K562 (cell line): ENCODE data around the gene TP73. TPM values are rescaled to one million over a fixed set of nuclear protein-coding genes. Genes with fewer than 3 reads are reported as not detected.

Experiments used
- ELF2 ChIP-seq: fragments of 250-450 bp; sonication (Bioruptor Pico); IDR thresholded peaks from 2 replicates; pipeline ENCODE4 v1.5.0; 2021; ENCODE audit warnings: mild to moderate bottlenecking
- LARP7 ChIP-seq: fragments of 450-650 bp; IDR thresholded peaks from 2 replicates; pipeline ENCODE4 v1.6.1; 2016
- SMAD4 ChIP-seq: fragments of 250-450 bp; sonication (Bioruptor Pico); conservative IDR thresholded peaks from 2 replicates; pipeline ENCODE4 v1.8.0; 2021; ENCODE audit warnings: inconsistent platforms, mild to moderate bottlenecking, moderate library complexity
- U2AF2 ChIP-seq: fragments of 200-400 bp; formaldehyde crosslinking; optimal IDR thresholded peaks from 2 replicates; pipeline ENCODE3; 2017; ENCODE audit warnings: low read depth, mild to moderate bottlenecking, low read length
- ZBED1 ChIP-seq: IDR thresholded peaks from 2 replicates; pipeline ENCODE4 v1.6.1; 2014
- ZNF146 ChIP-seq: IDR thresholded peaks from one replicate; pipeline ENCODE4 v1.6.1; 2018; ENCODE audit warnings: missing compliant biosample characterization; ENCODE audit not compliant: unreplicated experiment
- ZNF699 ChIP-seq: fragments of 250-450 bp; sonication (Bioruptor Pico); IDR thresholded peaks from 2 replicates; pipeline ENCODE4 v1.8.0; 2021; ENCODE audit warnings: mild to moderate bottlenecking, moderate library complexity; ENCODE audit not compliant: insufficient replicate concordance
- polyA plus RNA-seq, 8 experiments: library from polyadenylated mRNA; depleted of rRNA in 4 of 8; stranded (reverse) in 5 of 8; unstranded in 3 of 8; fragments of >200 nt; fragmentation: Nextera tagmentation in 2 of 8; fragmentation: Illumina TruSeq in 1 of 8; extraction: Ambion mirVana in 2 of 8; extraction: Trizol in 1 of 8; gene quantifications; 2 replicates each; pipeline versions ENCODE4 v1.2.1 to v1.2.3, GENCODE V29; 2011 to 2014; ENCODE audit warnings: inconsistent platforms in 1 of 8, missing spikeins in 1 of 8
- total RNA-seq, 7 experiments: library from RNA; depleted of rRNA in 6 of 7; stranded (reverse); fragments of >200 nt in 6 of 7; fragmentation: Illumina TruSeq in 2 of 7; extraction: Trizol in 2 of 7; gene quantifications; 2 replicates each; pipeline versions ENCODE4 v1.2.1 to v1.2.3, GENCODE V29; 2011 to 2021; ENCODE audit warnings: low replicate concordance in 1 of 7
- TF ChIP-seq, protein P1 (sequence below): fragments of 450-650 bp; IDR thresholded peaks from 2 replicates; pipeline ENCODE4 v1.6.1; 2017; ENCODE audit warnings: antibody characterized with exemption, mild to moderate bottlenecking
- TF ChIP-seq, protein P2 (sequence below): sonication (generic); formaldehyde crosslinking; IDR thresholded peaks from 2 replicates; pipeline ENCODE4 v1.8.1; 2022; ENCODE audit warnings: missing genetic modification reagents
- TF ChIP-seq, protein P3 (sequence below): fragments of 450-650 bp; IDR thresholded peaks from 2 replicates; pipeline ENCODE4 v1.6.1; 2016; ENCODE audit warnings: borderline replicate concordance

The TP73 gene
- total and polyA plus RNA-seq, 9 of the 15 experiments (the other 6 are each of a cell fraction or from before 2014, with no cell fraction given): 0.07 to 1.6 (median 0.40) TPM; not detected in 2

DNA sequence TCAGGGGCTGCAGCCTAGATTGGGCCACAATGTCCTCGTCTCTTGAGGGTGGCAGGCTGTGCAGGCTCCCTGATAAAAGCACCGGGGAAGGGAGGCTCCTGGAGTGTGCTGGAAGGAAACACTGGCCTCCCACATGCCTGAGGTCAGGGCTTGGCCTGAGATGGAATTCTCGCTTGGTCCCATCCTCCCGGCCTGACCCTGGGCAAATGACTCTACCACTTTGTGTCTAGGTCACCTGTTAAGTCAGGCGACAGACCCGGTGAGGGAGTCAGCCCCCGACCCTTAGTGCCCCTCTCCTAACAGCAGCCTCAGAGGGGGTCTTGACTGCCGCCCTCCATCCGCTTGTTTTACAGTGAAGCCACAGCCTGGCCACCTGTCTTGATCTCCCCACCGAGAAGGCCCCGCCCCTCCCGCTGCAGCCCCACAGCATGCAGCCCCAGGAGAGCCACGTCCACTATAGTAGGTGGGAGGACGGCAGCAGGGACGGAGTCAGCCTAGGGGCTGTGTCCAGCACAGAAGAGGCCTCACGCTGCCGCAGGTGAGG, 122.7 kb downstream of the TP73 start (continued):
- TF ChIP-seq, protein P1, sequence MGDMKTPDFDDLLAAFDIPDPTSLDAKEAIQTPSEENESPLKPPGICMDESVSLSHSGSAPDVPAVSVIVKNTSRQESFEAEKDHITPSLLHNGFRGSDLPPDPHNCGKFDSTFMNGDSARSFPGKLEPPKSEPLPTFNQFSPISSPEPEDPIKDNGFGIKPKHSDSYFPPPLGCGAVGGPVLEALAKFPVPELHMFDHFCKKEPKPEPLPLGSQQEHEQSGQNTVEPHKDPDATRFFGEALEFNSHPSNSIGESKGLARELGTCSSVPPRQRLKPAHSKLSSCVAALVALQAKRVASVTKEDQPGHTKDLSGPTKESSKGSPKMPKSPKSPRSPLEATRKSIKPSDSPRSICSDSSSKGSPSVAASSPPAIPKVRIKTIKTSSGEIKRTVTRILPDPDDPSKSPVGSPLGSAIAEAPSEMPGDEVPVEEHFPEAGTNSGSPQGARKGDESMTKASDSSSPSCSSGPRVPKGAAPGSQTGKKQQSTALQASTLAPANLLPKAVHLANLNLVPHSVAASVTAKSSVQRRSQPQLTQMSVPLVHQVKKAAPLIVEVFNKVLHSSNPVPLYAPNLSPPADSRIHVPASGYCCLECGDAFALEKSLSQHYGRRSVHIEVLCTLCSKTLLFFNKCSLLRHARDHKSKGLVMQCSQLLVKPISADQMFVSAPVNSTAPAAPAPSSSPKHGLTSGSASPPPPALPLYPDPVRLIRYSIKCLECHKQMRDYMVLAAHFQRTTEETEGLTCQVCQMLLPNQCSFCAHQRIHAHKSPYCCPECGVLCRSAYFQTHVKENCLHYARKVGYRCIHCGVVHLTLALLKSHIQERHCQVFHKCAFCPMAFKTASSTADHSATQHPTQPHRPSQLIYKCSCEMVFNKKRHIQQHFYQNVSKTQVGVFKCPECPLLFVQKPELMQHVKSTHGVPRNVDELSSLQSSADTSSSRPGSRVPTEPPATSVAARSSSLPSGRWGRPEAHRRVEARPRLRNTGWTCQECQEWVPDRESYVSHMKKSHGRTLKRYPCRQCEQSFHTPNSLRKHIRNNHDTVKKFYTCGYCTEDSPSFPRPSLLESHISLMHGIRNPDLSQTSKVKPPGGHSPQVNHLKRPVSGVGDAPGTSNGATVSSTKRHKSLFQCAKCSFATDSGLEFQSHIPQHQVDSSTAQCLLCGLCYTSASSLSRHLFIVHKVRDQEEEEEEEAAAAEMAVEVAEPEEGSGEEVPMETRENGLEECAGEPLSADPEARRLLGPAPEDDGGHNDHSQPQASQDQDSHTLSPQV: 0 out of 2 replicates have a peak, but pooled peaks have one; percentile 53
- TF ChIP-seq, protein P2, sequence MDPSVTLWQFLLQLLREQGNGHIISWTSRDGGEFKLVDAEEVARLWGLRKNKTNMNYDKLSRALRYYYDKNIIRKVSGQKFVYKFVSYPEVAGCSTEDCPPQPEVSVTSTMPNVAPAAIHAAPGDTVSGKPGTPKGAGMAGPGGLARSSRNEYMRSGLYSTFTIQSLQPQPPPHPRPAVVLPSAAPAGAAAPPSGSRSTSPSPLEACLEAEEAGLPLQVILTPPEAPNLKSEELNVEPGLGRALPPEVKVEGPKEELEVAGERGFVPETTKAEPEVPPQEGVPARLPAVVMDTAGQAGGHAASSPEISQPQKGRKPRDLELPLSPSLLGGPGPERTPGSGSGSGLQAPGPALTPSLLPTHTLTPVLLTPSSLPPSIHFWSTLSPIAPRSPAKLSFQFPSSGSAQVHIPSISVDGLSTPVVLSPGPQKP (CRISPR knock-in tag): no peak
- TF ChIP-seq ZNF699 (no peak), LARP7 (peak; percentile 22; the same call in 1 of the 2 replicates), SMAD4 (CRISPR knock-in tag) (peak; percentile 86), U2AF2 (no peak), ZBED1 (no peak), ZNF146 (CRISPR knock-in tag) (no peak), ELF2 (no peak)
- TF ChIP-seq, protein P3, sequence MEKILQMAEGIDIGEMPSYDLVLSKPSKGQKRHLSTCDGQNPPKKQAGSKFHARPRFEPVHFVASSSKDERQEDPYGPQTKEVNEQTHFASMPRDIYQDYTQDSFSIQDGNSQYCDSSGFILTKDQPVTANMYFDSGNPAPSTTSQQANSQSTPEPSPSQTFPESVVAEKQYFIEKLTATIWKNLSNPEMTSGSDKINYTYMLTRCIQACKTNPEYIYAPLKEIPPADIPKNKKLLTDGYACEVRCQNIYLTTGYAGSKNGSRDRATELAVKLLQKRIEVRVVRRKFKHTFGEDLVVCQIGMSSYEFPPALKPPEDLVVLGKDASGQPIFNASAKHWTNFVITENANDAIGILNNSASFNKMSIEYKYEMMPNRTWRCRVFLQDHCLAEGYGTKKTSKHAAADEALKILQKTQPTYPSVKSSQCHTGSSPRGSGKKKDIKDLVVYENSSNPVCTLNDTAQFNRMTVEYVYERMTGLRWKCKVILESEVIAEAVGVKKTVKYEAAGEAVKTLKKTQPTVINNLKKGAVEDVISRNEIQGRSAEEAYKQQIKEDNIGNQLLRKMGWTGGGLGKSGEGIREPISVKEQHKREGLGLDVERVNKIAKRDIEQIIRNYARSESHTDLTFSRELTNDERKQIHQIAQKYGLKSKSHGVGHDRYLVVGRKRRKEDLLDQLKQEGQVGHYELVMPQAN: peak; percentile 35; the same call in 1 of the 2 replicates
